ENCODE results near the gene GPR15LG.
"Not testable (repeated sequence)": the region's sequence is repeated elsewhere in the genome, so short reads cannot be mapped to it uniquely, and the experiment has no call there.

GPR15LG gene

GRCh38 chr10:84166620-84167288 is 6.8 kb upstream of the GPR15LG start:
- DNase-seq = no peak

DNA sequence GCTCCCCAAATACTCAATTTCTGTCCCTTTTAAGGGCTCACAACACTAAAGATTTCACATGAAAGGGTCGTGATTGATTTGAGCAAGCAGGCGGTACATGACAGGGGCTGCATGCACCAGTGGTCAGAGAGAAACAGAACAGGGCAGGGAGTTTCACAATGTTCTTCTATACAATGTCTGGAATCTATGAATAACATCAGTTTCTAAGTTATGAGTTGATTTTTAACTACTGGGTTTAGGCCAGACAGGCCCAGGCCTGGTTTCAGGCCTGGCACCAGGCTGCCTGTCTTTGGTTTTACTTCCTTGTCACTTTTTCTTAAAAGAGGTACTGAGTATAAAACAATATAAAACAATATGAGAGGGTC is 6.3 kb upstream of the GPR15LG start:
- DNase-seq = not testable (repeated sequence)

DNA sequence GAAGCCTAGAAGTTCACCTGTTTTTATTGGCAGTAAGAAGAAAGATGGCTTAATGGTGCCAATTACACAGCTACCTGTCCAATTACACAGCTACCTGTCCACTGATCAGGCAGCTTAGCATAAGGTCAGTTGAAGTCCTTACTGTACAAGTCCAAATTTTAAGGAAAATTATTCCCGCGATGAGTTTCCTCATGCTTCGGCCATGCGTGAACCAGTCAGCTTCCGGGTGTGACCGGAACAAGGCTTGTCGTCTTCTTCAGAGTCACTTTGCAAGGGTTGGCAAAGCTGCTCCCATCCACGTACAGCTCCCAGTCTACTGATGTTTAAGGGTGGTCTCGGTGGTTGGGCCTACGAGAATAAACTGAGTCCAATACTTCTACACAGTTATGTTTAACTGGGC is 5.2 kb upstream of the GPR15LG start:
- not testable (repeated sequence) for DNase-seq

DNA sequence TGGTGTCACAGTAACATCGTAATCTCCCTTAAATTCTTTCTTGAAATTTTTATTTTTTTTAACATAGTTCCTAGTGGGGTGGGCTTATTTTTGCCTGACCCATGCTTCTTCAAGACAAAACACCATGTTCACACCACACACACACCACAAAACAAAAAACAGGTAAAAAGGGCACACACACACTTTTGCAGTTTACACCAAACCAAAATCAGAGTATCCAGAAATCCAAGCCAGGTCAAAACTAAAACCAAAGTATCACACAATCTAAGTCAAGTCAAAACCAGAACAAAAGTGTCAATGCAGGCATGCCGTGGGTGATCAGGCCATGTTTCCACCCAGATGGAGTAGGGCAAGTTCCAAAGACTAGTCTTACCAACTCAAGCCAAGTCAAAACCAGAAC is 2.4 kb upstream of the GPR15LG start:
- not testable (repeated sequence) for DNase-seq

- DNase-seq = not testable (repeated sequence)
Observed at GRCh38 chr10:84171700-84172466, 1.7 kb upstream of the GPR15LG start.

DNA sequence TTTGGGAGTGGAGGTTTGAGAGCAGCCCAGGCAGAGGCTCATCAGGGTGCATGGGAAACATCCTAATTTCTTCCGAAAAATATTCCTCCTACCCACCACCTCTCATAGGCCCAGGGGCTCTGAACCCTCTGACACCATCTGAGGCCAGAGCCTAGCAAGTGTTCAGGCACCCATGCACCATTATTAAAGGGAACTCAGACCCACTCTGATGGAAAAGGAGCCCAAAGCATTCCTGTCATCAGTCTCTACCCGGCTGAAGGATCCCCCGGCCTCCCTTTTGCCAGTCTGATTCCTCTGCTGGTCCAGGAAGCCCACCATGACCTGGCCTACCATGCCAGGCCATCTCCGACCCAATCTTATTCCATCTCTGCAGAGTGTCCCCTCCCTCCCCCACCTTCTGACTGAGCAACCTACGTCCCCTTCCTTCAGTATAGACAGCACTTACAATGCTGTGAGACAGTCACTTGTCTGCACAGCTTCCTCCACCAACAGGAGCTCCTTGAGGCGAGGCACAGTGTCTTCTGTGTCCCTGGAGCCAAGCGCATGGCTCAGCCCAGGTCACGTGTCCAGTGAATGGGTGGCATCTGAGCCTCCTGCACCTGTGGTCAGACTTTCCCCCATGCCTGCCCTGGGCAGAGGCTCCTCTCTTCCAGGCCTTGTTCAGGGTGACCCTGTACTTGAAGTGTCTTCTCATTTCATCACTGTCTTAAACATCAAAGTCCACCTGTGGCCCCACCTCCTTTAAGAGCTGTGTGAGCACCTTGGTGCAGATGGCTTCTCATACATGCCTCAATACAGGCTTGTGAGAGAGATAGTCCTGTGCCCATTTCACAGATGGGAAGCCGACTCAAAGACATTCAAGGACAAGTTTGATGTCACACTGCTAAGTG is 889 bp upstream of the GPR15LG start:
- no peak for DNase-seq

GRCh38 chr10:84175436-84175835 is 1.8 kb downstream of the GPR15LG start:
- no peak for DNase-seq

- no peak for DNase-seq
Observed at GRCh38 chr10:84176351-84176750, 2.8 kb downstream of the GPR15LG start.

- DNase-seq = no peak
Observed at GRCh38 chr10:84176836-84177474, 3.4 kb downstream of the GPR15LG start.

- no peak for DNase-seq
Observed at GRCh38 chr10:84177541-84178141, 4.0 kb downstream of the GPR15LG start.

GRCh38 chr10:84178160-84178609 is 4.6 kb downstream of the GPR15LG start:
- no peak for DNase-seq

DNA sequence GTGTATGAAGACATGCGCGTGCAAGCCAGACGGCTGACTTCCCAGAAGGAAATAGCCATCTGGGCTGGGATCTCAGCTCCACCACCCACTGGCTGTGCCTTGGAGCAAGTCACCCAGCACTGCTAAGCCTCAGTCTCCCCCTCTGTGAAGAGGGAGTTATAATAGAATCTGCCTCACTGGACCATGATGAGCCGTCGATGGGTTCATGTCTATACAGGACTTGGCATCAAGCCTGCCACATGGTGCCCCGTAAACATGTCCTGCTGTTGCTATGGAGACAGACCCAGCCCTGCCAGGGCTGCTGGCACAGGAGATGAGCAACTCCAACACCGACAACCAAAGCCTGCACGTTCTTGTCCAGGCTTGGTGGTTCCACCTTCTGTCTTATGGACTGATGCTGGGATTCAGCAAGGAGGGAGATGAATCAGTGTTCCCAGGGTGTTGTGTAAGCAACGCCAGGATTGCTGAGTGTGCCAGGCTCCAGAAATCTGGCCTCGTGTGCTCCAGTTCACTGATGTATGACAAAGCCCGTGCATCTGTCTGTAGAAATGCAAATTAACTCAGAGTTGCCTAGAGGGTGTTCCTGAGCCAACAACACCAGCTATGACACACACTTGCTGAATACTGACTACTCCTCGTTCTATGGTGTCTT is 5.6 kb downstream of the GPR15LG start:
- DNase-seq = no peak

GRCh38 chr10:84180386-84180785 is 6.8 kb downstream of the GPR15LG start:
- not testable (repeated sequence) for DNase-seq

- DNase-seq = no peak
Observed at GRCh38 chr10:84181631-84182030, 8.0 kb downstream of the GPR15LG start.

GRCh38 chr10:84184517-84184916 is 10.9 kb downstream of the GPR15LG start:
- no peak for DNase-seq

- no peak for DNase-seq
Observed at GRCh38 chr10:84185526-84186175, 12.1 kb downstream of the GPR15LG start.

- no peak for DNase-seq
Observed at GRCh38 chr10:84188815-84189214, 15.2 kb downstream of the GPR15LG start.

DNA sequence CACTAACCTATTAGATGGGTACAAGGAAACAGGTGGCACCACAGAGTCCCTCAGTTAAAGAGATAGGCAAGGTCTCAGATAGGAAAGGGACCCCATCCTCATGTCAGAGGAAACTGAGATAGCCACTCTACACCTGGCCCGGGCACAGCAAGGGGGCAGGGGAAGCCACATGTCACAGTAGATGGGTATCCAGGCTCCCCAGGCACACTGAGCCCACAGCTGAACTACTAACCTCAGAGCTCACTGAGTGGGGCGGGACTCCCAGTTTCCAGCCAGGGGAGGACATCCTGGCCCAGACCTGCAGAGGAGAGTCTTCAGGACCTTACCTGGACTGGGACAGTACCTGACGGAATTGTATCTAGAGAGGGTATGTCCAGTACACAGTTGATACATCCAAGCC is 17.0 kb downstream of the GPR15LG start:
- no peak for DNase-seq

- no peak for DNase-seq
Observed at GRCh38 chr10:84191106-84191505, 17.5 kb downstream of the GPR15LG start.

- DNase-seq = no peak
Observed at GRCh38 chr10:84193327-84193726, 19.7 kb downstream of the GPR15LG start.

- no peak for DNase-seq
Observed at GRCh38 chr10:84193846-84194423, 20.3 kb downstream of the GPR15LG start.
